Thyroid gland (tissue), 4 donors: ENCODE results near the gene POPDC2.

Experiments
- CTCF ChIP-seq, 6 experiments: fragments of 200-600 bp in 3 of 6; fragments of 450-650 bp in 3 of 6; sonication (generic) in 3 of 6; IDR thresholded peaks; one replicate each; pipeline ENCODE4 v1.5.1; 2016 to 2019; ENCODE audit warnings: antibody characterized with exemption in 6 of 6, mild to moderate bottlenecking in 2 of 6, inconsistent platforms in 1 of 6, moderate library complexity in 1 of 6
- POLR2A ChIP-seq, 2 donors: fragments of 450-650 bp; IDR thresholded peaks; one replicate each; pipeline ENCODE4 v1.6.1; 2017; ENCODE audit warnings: antibody characterized with exemption in 2 of 2, mild to moderate bottlenecking in 2 of 2, moderate library complexity in 1 of 2

DNA sequence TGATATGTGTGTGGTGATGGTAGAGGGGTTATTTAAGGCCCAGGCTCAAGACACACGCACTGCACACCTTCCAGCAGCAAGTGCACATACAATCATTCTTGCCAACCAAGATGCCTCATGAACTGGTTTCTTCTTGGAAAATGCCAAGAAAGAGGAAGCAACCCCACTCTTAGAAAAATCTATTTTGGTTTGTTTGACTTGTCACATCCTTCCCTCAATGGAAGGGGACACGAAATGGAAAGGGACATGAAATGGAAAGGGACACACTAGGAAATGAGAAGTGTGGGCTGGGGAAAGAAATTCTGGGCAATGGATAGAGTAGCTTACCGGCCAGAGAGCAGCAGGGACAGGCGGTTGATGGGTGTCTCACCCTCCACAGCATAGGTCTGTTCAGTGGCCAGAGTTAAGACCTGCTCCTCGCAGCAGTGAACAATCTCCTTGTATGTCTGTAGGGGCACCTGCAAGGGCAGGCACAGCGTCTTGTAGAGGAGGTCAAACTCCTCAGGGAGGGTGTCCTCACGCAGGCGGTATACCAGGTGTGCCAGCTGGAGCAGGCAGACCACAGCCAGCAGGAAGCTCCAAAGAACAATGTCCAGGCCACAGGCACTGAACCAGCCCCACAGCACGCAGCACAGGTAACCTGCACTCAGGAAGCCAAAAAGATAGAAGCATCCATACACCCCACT, 640 bp downstream of the POPDC2 start:
- no peak for TF ChIP-seq CTCF (IDR thresholded peaks at IDR 0.05)
- no peak for TF ChIP-seq POLR2A (IDR thresholded peaks at IDR 0.05)
